ENCODE measurements around the gene ADAM11.

Gene ADAM11

GRCh38 chr17:44826123-44826790, 67.5 kb downstream of the ADAM11 start:
- peak; percentile 19 for DNase-seq (ENCODE audit: low read depth, low spot score)
- in situ Hi-C loops (cut with HindIII; ENCODE audit: low sequenced_read_pairs) = no loop called here
- no peak for TF ChIP-seq CTCF (IDR thresholded peaks at IDR 0.05; ENCODE audit: low read depth, low read length)
- no peak overlapping the region for H3K4me3 ChIP-seq (ENCODE audit: low read depth, low read length)

GRCh38 chr17:44827863-44828262, 69.1 kb downstream of the ADAM11 start:
- no peak for TF ChIP-seq CTCF (IDR thresholded peaks at IDR 0.05; ENCODE audit: low read depth, low read length)
- no peak for DNase-seq (ENCODE audit: low read depth, low spot score)
- H3K4me3 ChIP-seq (ENCODE audit: low read depth, low read length) = peak overlapping the region; percentile 86
- in situ Hi-C loops (cut with HindIII; ENCODE audit: low sequenced_read_pairs) = no loop called here

- in situ Hi-C loops (cut with HindIII; ENCODE audit: low sequenced_read_pairs) = no loop called here
- DNase-seq (ENCODE audit: low read depth, low spot score) = peak; percentile 45
- peak overlapping the region; percentile 86 for H3K4me3 ChIP-seq (ENCODE audit: low read depth, low read length)
- TF ChIP-seq CTCF (IDR thresholded peaks at IDR 0.05; ENCODE audit: low read depth, low read length) = no peak
These were observed 70.2 kb downstream of the ADAM11 start for GRCh38 chr17:44828919-44829522.

GRCh38 chr17:44829523-44830358, 71.0 kb downstream of the ADAM11 start, which contains the start of gene GJC1:
TSS of gene GJC1 (minus strand) at chr17:44830287. CDS start at chr17:44805817, 24,470 bp downstream.
- in situ Hi-C loops (cut with HindIII; ENCODE audit: low sequenced_read_pairs) = no loop called here
- peak; percentile 43 for DNase-seq (ENCODE audit: low read depth, low spot score)
- no peak for TF ChIP-seq CTCF (IDR thresholded peaks at IDR 0.05; ENCODE audit: low read depth, low read length)
- peak within 1 kb of the TSS; percentile 86 for H3K4me3 ChIP-seq (ENCODE audit: low read depth, low read length)

- H3K4me3 ChIP-seq (ENCODE audit: low read depth, low read length) = peak overlapping the region; percentile 86
- in situ Hi-C loops (cut with HindIII; ENCODE audit: low sequenced_read_pairs) = no loop called here
- no peak for TF ChIP-seq CTCF (IDR thresholded peaks at IDR 0.05; ENCODE audit: low read depth, low read length)
- peak; percentile 32 for DNase-seq (ENCODE audit: low read depth, low spot score)
These were observed 71.8 kb downstream of the ADAM11 start for GRCh38 chr17:44830359-44831288.

- no peak overlapping the region for H3K4me3 ChIP-seq (ENCODE audit: low read depth, low read length)
- DNase-seq (ENCODE audit: low read depth, low spot score) = no peak
- in situ Hi-C loops (cut with HindIII; ENCODE audit: low sequenced_read_pairs) = no loop called here
These were observed 72.6 kb downstream of the ADAM11 start for GRCh38 chr17:44831371-44831770.

More at GRCh38 chr17:44831371-44831770, 72.6 kb downstream of the ADAM11 start:
- no peak for TF ChIP-seq CTCF (IDR thresholded peaks at IDR 0.05; ENCODE audit: low read depth, low read length)

Data from astrocyte of the spinal cord (primary cell).